ENCODE data around the gene MEGF9. TPM values are rescaled to one million over a fixed set of nuclear protein-coding genes. Genes with fewer than 3 reads are reported as not detected.

The MEGF9 gene
- total RNA-seq, 1 experiment from 2014 or later = 8.3 TPM

- Histone ChIP-seq H3K4me1 (ENCODE audit: control insufficient read depth in 1 of 2, insufficient read depth in 2 of 2, low read length in 2 of 2) (0 out of 4 replicates have a peak, but pooled peaks cover 0 to 3% of the 10 kb centered on the region in 2 experiments), H3K9me2 (ENCODE audit: insufficient read depth) (no peaks in the 10 kb centered on the region), H3K4me3 (replicated peaks in 1 of 2; ENCODE audit: low read depth in 1 of 2, low read length in 2 of 2) (no peak overlapping the region), H3K9ac (ENCODE audit: low read length) (no peak overlapping the region), H3K27ac (ENCODE audit: low read depth, low read length) (no peak overlapping the region), H3K79me2 (ENCODE audit: insufficient read depth, low read length) (no peaks in the 10 kb centered on the region), H3K4me2 (ENCODE audit: low read length) (no peak overlapping the region), H3K9me3 (ENCODE audit: control insufficient read depth in 1 of 2, insufficient read depth in 1 of 2, low read depth in 1 of 2, low read length in 2 of 2) (no peaks in the 10 kb centered on the region), H4K20me1 (ENCODE audit: insufficient read depth) (no peaks in the 10 kb centered on the region), H3K36me3 (ENCODE audit: control insufficient read depth in 1 of 2, insufficient read depth in 2 of 2, low read length in 2 of 2) (no peaks in the 10 kb centered on the region), H3K27me3 (ENCODE audit: insufficient read depth, low read length) (no peaks in the 10 kb centered on the region), H2AFZ (ENCODE audit: low read depth, low read length, poor library complexity, severe bottlenecking) (no peak overlapping the region)
- ATAC-seq (no peak), DNase-seq (ENCODE audit: low read depth, low spot score) (no peak)
- TF ChIP-seq, protein P1, sequence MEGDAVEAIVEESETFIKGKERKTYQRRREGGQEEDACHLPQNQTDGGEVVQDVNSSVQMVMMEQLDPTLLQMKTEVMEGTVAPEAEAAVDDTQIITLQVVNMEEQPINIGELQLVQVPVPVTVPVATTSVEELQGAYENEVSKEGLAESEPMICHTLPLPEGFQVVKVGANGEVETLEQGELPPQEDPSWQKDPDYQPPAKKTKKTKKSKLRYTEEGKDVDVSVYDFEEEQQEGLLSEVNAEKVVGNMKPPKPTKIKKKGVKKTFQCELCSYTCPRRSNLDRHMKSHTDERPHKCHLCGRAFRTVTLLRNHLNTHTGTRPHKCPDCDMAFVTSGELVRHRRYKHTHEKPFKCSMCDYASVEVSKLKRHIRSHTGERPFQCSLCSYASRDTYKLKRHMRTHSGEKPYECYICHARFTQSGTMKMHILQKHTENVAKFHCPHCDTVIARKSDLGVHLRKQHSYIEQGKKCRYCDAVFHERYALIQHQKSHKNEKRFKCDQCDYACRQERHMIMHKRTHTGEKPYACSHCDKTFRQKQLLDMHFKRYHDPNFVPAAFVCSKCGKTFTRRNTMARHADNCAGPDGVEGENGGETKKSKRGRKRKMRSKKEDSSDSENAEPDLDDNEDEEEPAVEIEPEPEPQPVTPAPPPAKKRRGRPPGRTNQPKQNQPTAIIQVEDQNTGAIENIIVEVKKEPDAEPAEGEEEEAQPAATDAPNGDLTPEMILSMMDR (IDR thresholded peaks at IDR 0.05 in 2 of 3, conservative IDR thresholded peaks at IDR 0.05 in 1 of 3; ENCODE audit: borderline replicate concordance in 1 of 3, insufficient read depth in 1 of 3, low read depth in 2 of 3, low read length in 2 of 3) = no peak
- TF ChIP-seq SP1 (IDR thresholded peaks at IDR 0.05; ENCODE audit: low read depth) (no peak), CEBPB (IDR thresholded peaks at IDR 0.05; ENCODE audit: low read depth) (no peak), EZH2 (IDR thresholded peaks at IDR 0.05) (no peak), ZFX (IDR thresholded peaks at IDR 0.05) (no peak), EZH2phosphoT487 (IDR thresholded peaks at IDR 0.05; ENCODE audit: borderline replicate concordance) (no peak), ELF1 (IDR thresholded peaks at IDR 0.05; ENCODE audit: borderline replicate concordance, low read depth) (no peak), ATF3 (IDR thresholded peaks at IDR 0.05) (no peak), POLR2A (IDR thresholded peaks at IDR 0.05; ENCODE audit: borderline replicate concordance, extremely low read depth, insufficient read depth, insufficient read length) (no peak), RAD21 (IDR thresholded peaks at IDR 0.05; ENCODE audit: low read depth) (no peak), POLR2AphosphoS5 (IDR thresholded peaks at IDR 0.05; ENCODE audit: low read depth, low read length) (no peak), CBX3 (IDR thresholded peaks at IDR 0.05; ENCODE audit: low read depth) (no peak), TCF7L2 (IDR thresholded peaks at IDR 0.05; ENCODE audit: borderline replicate concordance, extremely low read depth, insufficient read depth, insufficient read length) (no peak), ZBTB33 (IDR thresholded peaks at IDR 0.05; ENCODE audit: extremely low read depth, insufficient replicate concordance, low read length) (no peak), JUND (IDR thresholded peaks at IDR 0.05) (no peak)
- no TSS peak for BruUV-seq (replicated peaks)
- ChIA-PET POLR2A (no interaction called here), CTCF (no interaction called here), RAD21 (ENCODE audit: low non-redundant PET in 1 of 2, low total read pairs in 2 of 2, uncharacterized antibody in 2 of 2, unreplicated experiment in 2 of 2) (no interaction called here)
- intact Hi-C loops (cut with micrococcal nuclease) = no loop called here
Observed at GRCh38 chr9:120652934-120653333, 61.3 kb downstream of the MEGF9 start.
